HG03439 (cell line): ENCODE results near the gene FOSL2.

Source experiments
- ATAC-seq: cut with Tn5 transposase; IDR thresholded peaks from one replicate; pipeline ENCODE4 v1.9.1; 2021; ENCODE audit warnings: mild to moderate bottlenecking, moderate library complexity; ENCODE audit not compliant: unreplicated experiment

FOSL2 gene

GRCh38 chr2:28393114-28393836, 617 bp downstream of the FOSL2 start:
- ATAC-seq, result no peak

GRCh38 chr2:28394331-28394877, 1.7 kb downstream of the FOSL2 start:
- no peak for ATAC-seq

- no peak for ATAC-seq
Observed at GRCh38 chr2:28394997-28395333, 2.3 kb downstream of the FOSL2 start.

- no peak for ATAC-seq
Observed at GRCh38 chr2:28395334-28396061, 2.8 kb downstream of the FOSL2 start.

GRCh38 chr2:28397043-28397381, 4.4 kb downstream of the FOSL2 start:
- no peak for ATAC-seq

- no peak for ATAC-seq
Observed at GRCh38 chr2:28398101-28398834, 5.6 kb downstream of the FOSL2 start.

- no peak for ATAC-seq
Observed at GRCh38 chr2:28399289-28399688, 6.6 kb downstream of the FOSL2 start.

GRCh38 chr2:28399956-28400355, 7.3 kb downstream of the FOSL2 start:
- ATAC-seq, result no peak

- ATAC-seq, result no peak
Observed at GRCh38 chr2:28400419-28400818, 7.8 kb downstream of the FOSL2 start.

- ATAC-seq, result no peak
Observed at GRCh38 chr2:28400921-28401320, 8.3 kb downstream of the FOSL2 start.

- ATAC-seq, result no peak
Observed at GRCh38 chr2:28401411-28401810, 8.8 kb downstream of the FOSL2 start.

- no peak for ATAC-seq
Observed at GRCh38 chr2:28401948-28402550, 9.4 kb downstream of the FOSL2 start.

- ATAC-seq, result no peak
Observed at GRCh38 chr2:28403370-28403956, 10.8 kb downstream of the FOSL2 start.

GRCh38 chr2:28404086-28404485, 11.4 kb downstream of the FOSL2 start:
- no peak for ATAC-seq

GRCh38 chr2:28405537-28405936, 12.9 kb downstream of the FOSL2 start:
- no peak for ATAC-seq

- no peak for ATAC-seq
Observed at GRCh38 chr2:28406276-28407096, 13.8 kb downstream of the FOSL2 start.

- ATAC-seq, result no peak
Observed at GRCh38 chr2:28407131-28407975, 14.7 kb downstream of the FOSL2 start.

- ATAC-seq, result no peak
Observed at GRCh38 chr2:28407976-28408690, 15.5 kb downstream of the FOSL2 start.
